ENCODE data around the gene HJV.

Gene HJV

GRCh38 chr1:146021050-146021445 lies 487 bp downstream of the HJV start:
- DNase-seq (ENCODE audit: low read depth): no peak

- no peak for DNase-seq (ENCODE audit: low read depth)
Observed at GRCh38 chr1:146020058-146021049, 1.2 kb downstream of the HJV start.

- no peak for DNase-seq (ENCODE audit: low read depth)
Observed at GRCh38 chr1:146019231-146020057, 2.1 kb downstream of the HJV start.

GRCh38 chr1:146016891-146017290 lies 4.6 kb downstream of the HJV start:
- no peak for DNase-seq (ENCODE audit: low read depth)

GRCh38 chr1:146013559-146013922 lies 8.0 kb downstream of the HJV start:
- no peak for DNase-seq (ENCODE audit: low read depth)

GRCh38 chr1:146012703-146013558 lies 8.6 kb downstream of the HJV start:
- peak; percentile 31 for DNase-seq (ENCODE audit: low read depth)

GRCh38 chr1:146010126-146010738 lies 11.3 kb downstream of the HJV start:
- no peak for DNase-seq (ENCODE audit: low read depth)

- DNase-seq (ENCODE audit: low read depth): no peak
Observed at GRCh38 chr1:146007489-146008133, 13.9 kb downstream of the HJV start.

- DNase-seq (ENCODE audit: low read depth): no peak
Observed at GRCh38 chr1:146001709-146002108, 19.8 kb downstream of the HJV start.

- DNase-seq (ENCODE audit: low read depth): no peak
Observed at GRCh38 chr1:145999321-146000024, 22.1 kb downstream of the HJV start.

- no peak for DNase-seq (ENCODE audit: low read depth)
Observed at GRCh38 chr1:145997718-145998023, 23.9 kb downstream of the HJV start.

- DNase-seq (ENCODE audit: low read depth): no peak
Observed at GRCh38 chr1:145997016-145997717, 24.4 kb downstream of the HJV start.

- peak; percentile 87 for DNase-seq (ENCODE audit: low read depth)
Observed at GRCh38 chr1:145996433-145997015, 25.0 kb downstream of the HJV start, which contains the start of gene TXNIP. Gene TXNIP, minus strand, starts transcription at chr1:145996579. Its CDS starts 313 bp downstream, at chr1:145996266.

GRCh38 chr1:145995964-145996432 lies 25.5 kb downstream of the HJV start:
- no peak for DNase-seq (ENCODE audit: low read depth)

- no peak for DNase-seq (ENCODE audit: low read depth)
Observed at GRCh38 chr1:145995148-145995881, 26.2 kb downstream of the HJV start.

GRCh38 chr1:145994391-145995120 lies 27.0 kb downstream of the HJV start:
- no peak for DNase-seq (ENCODE audit: low read depth)

- no peak for DNase-seq (ENCODE audit: low read depth)
Observed at GRCh38 chr1:145993618-145994390, 27.7 kb downstream of the HJV start.
